Chondrocyte (in vitro differentiated cells): ENCODE results near the gene PABPN1L. TPM values are rescaled to one million over a fixed set of nuclear protein-coding genes. Genes with fewer than 3 reads are reported as not detected.

Experiments
- DNase-seq: peaks from one replicate; pipeline ENCODE4 v3.0.0; 2021; ENCODE audit warnings: mixed read lengths, low spot score
- H3K27ac Mint-ChIP-seq: one replicate; pipeline ENCODE4 v1.8.0; 2021; ENCODE audit warnings: mild to moderate bottlenecking, moderate library complexity, mixed read lengths; ENCODE audit not compliant: unreplicated experiment
- H3K27me3 Mint-ChIP-seq: 2 replicates; pipeline ENCODE4 v1.8.0; 2021; ENCODE audit warnings: low read depth, mixed read lengths
- H3K36me3 Mint-ChIP-seq: 2 replicates; pipeline ENCODE4 v1.8.0; 2021; ENCODE audit warnings: low read depth, mixed read lengths
- H3K4me1 Mint-ChIP-seq: 2 replicates; pipeline ENCODE4 v1.8.0; 2021; ENCODE audit warnings: low read depth, mild to moderate bottlenecking, mixed read lengths
- H3K4me3 Mint-ChIP-seq: one replicate; pipeline ENCODE4 v1.8.0; 2021; ENCODE audit warnings: mild to moderate bottlenecking, moderate library complexity, mixed read lengths; ENCODE audit not compliant: unreplicated experiment
- H3K9me3 Mint-ChIP-seq: 2 replicates; pipeline ENCODE4 v1.8.0; 2021; ENCODE audit warnings: low read depth, mixed read lengths
- CTCF ChIP-seq: fragments of 200-600 bp; sonication (generic); IDR thresholded peaks from 2 replicates; pipeline ENCODE4 v1.5.0; 2021; ENCODE audit warnings: antibody characterized with exemption, mild to moderate bottlenecking, moderate library complexity
- total RNA-seq: library from RNA; stranded (reverse); gene quantifications from 3 replicates; pipeline ENCODE4 v1.2.1, GENCODE V29; 2021

The PABPN1L gene
- total RNA-seq, 1 donor from 2014 or later, result not detected

DNA sequence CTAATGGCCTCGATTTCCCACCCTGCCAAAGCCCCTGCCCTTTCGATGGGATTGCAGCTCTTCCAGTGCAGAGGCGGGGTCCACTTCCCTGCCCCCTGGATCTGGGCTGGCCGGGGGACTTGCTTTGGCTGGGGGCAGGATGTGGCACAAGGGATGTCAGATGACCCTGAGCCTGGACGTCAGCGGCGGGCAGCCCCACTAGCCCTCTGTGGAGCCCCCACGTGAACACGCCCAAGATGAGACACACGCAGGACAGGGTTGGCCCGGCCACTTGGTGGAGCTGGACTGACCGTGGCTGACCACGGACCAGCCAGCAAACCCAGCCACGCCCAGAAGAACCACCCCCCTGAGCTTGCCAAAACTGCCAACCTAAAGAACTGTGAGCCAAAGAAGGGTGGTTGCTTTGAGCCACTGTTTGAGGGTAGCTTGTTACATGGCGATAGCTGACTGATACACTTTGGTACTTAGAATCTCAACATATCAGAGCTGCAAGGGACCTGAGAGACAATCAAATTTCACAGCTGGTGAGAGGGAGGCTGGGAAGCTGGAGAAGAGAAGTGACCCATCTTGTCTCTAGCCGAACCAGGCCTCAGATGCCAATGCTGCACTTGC is 46.6 kb upstream of the PABPN1L start:
- H3K9me3 Mint-ChIP-seq, result no peaks in the 10 kb centered on the region
- TF ChIP-seq CTCF, result no peak
- peaks cover 6% of the 10 kb centered on the region for H3K27me3 Mint-ChIP-seq
- no peak overlapping the region for H3K27ac Mint-ChIP-seq
- H3K4me3 Mint-ChIP-seq, result no peak overlapping the region
- H3K4me1 Mint-ChIP-seq, result peaks cover 26% of the 10 kb centered on the region
- no peak for DNase-seq
- no peaks in the 10 kb centered on the region for H3K36me3 Mint-ChIP-seq

GRCh38 chr16:88912556-88912955 is 46.1 kb upstream of the PABPN1L start:
- Mint-ChIP-seq H3K27me3 (peaks cover 6% of the 10 kb centered on the region), H3K9me3 (no peaks in the 10 kb centered on the region), H3K27ac (no peak overlapping the region), H3K4me1 (peaks cover 30% of the 10 kb centered on the region), H3K36me3 (no peaks in the 10 kb centered on the region), H3K4me3 (no peak overlapping the region)
- no peak for DNase-seq
- TF ChIP-seq CTCF, result no peak

- no peak for TF ChIP-seq CTCF
- no peaks in the 10 kb centered on the region for H3K9me3 Mint-ChIP-seq
- DNase-seq, result no peak
- H3K4me3 Mint-ChIP-seq, result no peak overlapping the region
- H3K27me3 Mint-ChIP-seq, result peaks cover 6% of the 10 kb centered on the region
- peaks cover 26% of the 10 kb centered on the region for H3K4me1 Mint-ChIP-seq
- H3K36me3 Mint-ChIP-seq, result no peaks in the 10 kb centered on the region
- no peak overlapping the region for H3K27ac Mint-ChIP-seq
Measured at GRCh38 chr16:88911946-88912310, 45.5 kb upstream of the PABPN1L start.

- Mint-ChIP-seq H3K9me3 (no peaks in the 10 kb centered on the region), H3K36me3 (no peaks in the 10 kb centered on the region), H3K4me1 (peaks cover 22% of the 10 kb centered on the region), H3K27me3 (peaks cover 6% of the 10 kb centered on the region), H3K27ac (no peak overlapping the region), H3K4me3 (no peak overlapping the region)
- DNase-seq, result no peak
- no peak for TF ChIP-seq CTCF
Measured at GRCh38 chr16:88911136-88911945, 44.9 kb upstream of the PABPN1L start.

DNA sequence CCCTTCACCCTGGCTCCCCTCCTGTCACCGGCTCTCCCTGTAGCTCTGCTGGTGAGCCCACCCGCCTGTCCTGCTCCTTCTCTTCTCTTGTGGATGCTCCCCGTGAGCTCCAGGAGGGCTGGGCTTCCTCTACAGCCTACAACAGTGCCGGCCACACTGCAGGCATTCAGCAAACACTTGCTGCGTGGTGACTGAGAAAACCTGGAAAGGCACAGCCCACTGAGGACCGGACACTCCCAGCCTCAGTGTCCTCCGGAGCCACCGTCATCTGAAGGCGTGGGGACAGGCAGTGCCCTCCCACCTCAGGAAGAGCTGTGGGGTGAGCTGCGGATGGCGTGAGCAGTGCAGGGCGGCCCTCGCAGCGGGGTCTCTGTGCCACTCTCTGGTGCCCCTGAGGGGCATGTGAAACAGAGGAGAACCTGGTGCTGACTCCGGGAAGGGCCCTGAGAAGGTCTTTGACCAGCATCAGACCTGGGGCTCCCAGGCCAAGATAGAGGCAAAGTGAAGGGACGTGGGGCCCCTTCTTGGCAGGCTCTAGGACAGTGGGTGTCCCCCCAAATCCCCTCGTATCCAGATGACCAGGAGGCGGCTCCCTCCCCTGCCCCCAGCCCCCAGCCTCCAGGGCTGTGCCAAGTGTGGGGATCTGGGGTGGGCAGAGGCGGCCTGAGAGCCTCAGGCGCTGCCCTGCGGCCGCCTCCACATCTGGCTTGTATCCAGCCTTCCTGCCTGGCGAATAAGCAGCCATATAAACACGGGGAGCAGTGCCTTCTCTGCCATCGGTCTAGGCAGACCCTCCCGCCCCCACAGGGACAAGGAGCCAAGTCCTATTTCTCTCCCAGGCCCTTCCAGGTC is 44.0 kb upstream of the PABPN1L start:
- H3K4me3 Mint-ChIP-seq, result no peak overlapping the region
- H3K4me1 Mint-ChIP-seq, result peaks cover 17% of the 10 kb centered on the region
- no peak for DNase-seq
- TF ChIP-seq CTCF, result no peak
- H3K36me3 Mint-ChIP-seq, result no peaks in the 10 kb centered on the region
- H3K27me3 Mint-ChIP-seq, result peaks cover 6% of the 10 kb centered on the region
- H3K27ac Mint-ChIP-seq, result no peak overlapping the region
- H3K9me3 Mint-ChIP-seq, result no peaks in the 10 kb centered on the region
